HG02870 (cell line): Measurements from ENCODE around the gene PVALB.

Experiments used
- ATAC-seq: cut with Tn5 transposase; IDR thresholded peaks from one replicate; pipeline ENCODE4 v1.9.1; 2021; ENCODE audit warnings: mild to moderate bottlenecking, moderate library complexity; ENCODE audit not compliant: unreplicated experiment

PVALB gene

GRCh38 chr22:36846949-36847348 is 30.1 kb upstream of the PVALB start:
- no peak for ATAC-seq

- no peak for ATAC-seq
These were observed 29.4 kb upstream of the PVALB start for GRCh38 chr22:36846271-36846670.

- no peak for ATAC-seq
These were observed 23.3 kb upstream of the PVALB start for GRCh38 chr22:36840106-36840505.

GRCh38 chr22:36839356-36840073 is 22.7 kb upstream of the PVALB start:
- ATAC-seq = no peak

- no peak for ATAC-seq
These were observed 21.5 kb upstream of the PVALB start for GRCh38 chr22:36838119-36839030.

- ATAC-seq = no peak
These were observed 19.1 kb upstream of the PVALB start for GRCh38 chr22:36835903-36836302.

GRCh38 chr22:36833073-36833472 is 16.2 kb upstream of the PVALB start:
- ATAC-seq = no peak

- ATAC-seq = no peak
These were observed 14.9 kb upstream of the PVALB start for GRCh38 chr22:36831717-36832116.

GRCh38 chr22:36831206-36831605 is 14.4 kb upstream of the PVALB start:
- ATAC-seq = no peak

- no peak for ATAC-seq
These were observed 13.8 kb upstream of the PVALB start for GRCh38 chr22:36830601-36831000.

- no peak for ATAC-seq
These were observed 12.7 kb upstream of the PVALB start for GRCh38 chr22:36829370-36830002.

- ATAC-seq = no peak
These were observed 12.0 kb upstream of the PVALB start for GRCh38 chr22:36828815-36829214.

GRCh38 chr22:36826262-36826661 is 9.4 kb upstream of the PVALB start:
- ATAC-seq = no peak

GRCh38 chr22:36824655-36825054 is 7.8 kb upstream of the PVALB start:
- no peak for ATAC-seq

- no peak for ATAC-seq
These were observed 6.5 kb upstream of the PVALB start for GRCh38 chr22:36823186-36823839.

- ATAC-seq = no peak
These were observed 5.7 kb upstream of the PVALB start for GRCh38 chr22:36822581-36822980.

- ATAC-seq = no peak
These were observed 2.3 kb upstream of the PVALB start for GRCh38 chr22:36819112-36819511.

- ATAC-seq = no peak
These were observed 1.3 kb upstream of the PVALB start for GRCh38 chr22:36818010-36818642.

- ATAC-seq = no peak
These were observed 652 bp upstream of the PVALB start for GRCh38 chr22:36817525-36817848.

GRCh38 chr22:36816339-36816635 is 548 bp downstream of the PVALB start:
- no peak for ATAC-seq
